ENCODE measurements around the gene KLC1.
A peak's percentile ranks its signal among the peaks of the same experiment; 100 is the strongest.

Gene KLC1

GRCh38 chr14:103705504-103706284, 76.7 kb downstream of the KLC1 start:
- no peak for DNase-seq

GRCh38 chr14:103706551-103707328, 77.7 kb downstream of the KLC1 start:
- no peak for DNase-seq

- DNase-seq = no peak
Measured at GRCh38 chr14:103707329-103708263, 78.6 kb downstream of the KLC1 start.

GRCh38 chr14:103708750-103709187, 79.8 kb downstream of the KLC1 start:
- peak in 1 of 2 donors; percentile 26 for DNase-seq

GRCh38 chr14:103709814-103710213, 80.8 kb downstream of the KLC1 start:
- no peak for DNase-seq

- no peak for DNase-seq
Measured at GRCh38 chr14:103710771-103711377, 81.9 kb downstream of the KLC1 start.

- peak in 1 of 2 donors; percentile 33 for DNase-seq
Measured at GRCh38 chr14:103711516-103712431, 82.8 kb downstream of the KLC1 start.

GRCh38 chr14:103712633-103713247, 83.7 kb downstream of the KLC1 start:
- DNase-seq = no peak

GRCh38 chr14:103713304-103714062, 84.5 kb downstream of the KLC1 start:
- no peak for DNase-seq

- no peak for DNase-seq
Measured at GRCh38 chr14:103714063-103714724, 85.2 kb downstream of the KLC1 start.

GRCh38 chr14:103715052-103716000, 86.3 kb downstream of the KLC1 start, which contains the start of the genes XRCC3 and ZFYVE21:
XRCC3 (minus strand) TSS chr14:103715451; CDS start chr14:103711087, 4,364 bp downstream.
ZFYVE21 (plus strand) TSS chr14:103715810; CDS start chr14:103715842, 32 bp downstream.
- DNase-seq = peak; percentile 98 to 99

- DNase-seq = no peak
Measured at GRCh38 chr14:103716091-103716801, 87.2 kb downstream of the KLC1 start.

- no peak for DNase-seq
Measured at GRCh38 chr14:103716899-103717411, 87.9 kb downstream of the KLC1 start.

GRCh38 chr14:103718572-103718971, 89.6 kb downstream of the KLC1 start:
- DNase-seq = no peak

- DNase-seq = no peak
Measured at GRCh38 chr14:103719751-103720150, 90.7 kb downstream of the KLC1 start.

- DNase-seq = peak in 1 of 2 donors; percentile 25
Measured at GRCh38 chr14:103721334-103722120, 92.5 kb downstream of the KLC1 start.

Measured in hippocampal formation (tissue), 2 donors.